SK-N-SH (cell line): Measurements from ENCODE around the gene HBG2. TPM values are rescaled to one million over a fixed set of nuclear protein-coding genes. Genes with fewer than 3 reads are reported as not detected.

Experiments used
- CTCF ChIA-PET: fragments of 300-600, 350-600 bp; formaldehyde crosslinking; extraction: SDS; loops from one replicate; lab custom pipeline; 2021; lab: Yijun Ruan, JAX
- POLR2A ChIA-PET: fragments of 350-600 bp; sonication (Branson Sonifier 250); formaldehyde crosslinking; extraction: SDS; loops from one replicate; lab custom pipeline; 2020; ENCODE audit warnings: antibody characterized with exemption, inconsistent platforms; lab: Yijun Ruan, JAX
- DNase-seq: peaks from one replicate; pipeline ENCODE4 v3.0.0; 2012
- H2AFZ ChIP-seq: fragments of 200-600 bp; sonication (generic); 2 replicates; pipeline ENCODE4 v1.8.1; 2016; ENCODE audit warnings: antibody characterized with exemption, mild to moderate bottlenecking, low read depth
- H3F3A ChIP-seq: fragments of 200-600 bp; sonication (generic); replicated peaks from 2 replicates; pipeline ENCODE3; 2016; ENCODE audit warnings: antibody characterized with exemption, mild to moderate bottlenecking; ENCODE audit not compliant: insufficient read depth
- H3K27ac ChIP-seq, 2 experiments: fragments of 200-500 bp in 1 of 2; fragments of 200-600 bp in 1 of 2; sonication (Bioruptor generic) in 1 of 2; sonication (generic), shearing (Covaris generic) in 1 of 2; 2 replicates each; pipeline versions ENCODE4 v1.5.1 to v1.6.1; 2014 to 2016; ENCODE audit warnings: low read depth in 2 of 2, inconsistent platforms in 1 of 2, low read length in 1 of 2, mild to moderate bottlenecking in 1 of 2, mixed read lengths in 1 of 2
- H3K27me3 ChIP-seq: fragments of 200-600 bp; sonication (generic), shearing (Covaris generic); 2 replicates; pipeline ENCODE4 v1.6.1; 2016; ENCODE audit warnings: mixed run types; ENCODE audit not compliant: insufficient read depth
- H3K36me3 ChIP-seq, 2 experiments: fragments of 200-500 bp in 1 of 2; fragments of 200-600 bp in 1 of 2; sonication (Bioruptor generic) in 1 of 2; sonication (generic) in 1 of 2; replicated peaks in 1 of 2; 2 replicates each; pipeline versions ENCODE3 to v1.5.1; 2014 to 2016; ENCODE audit warnings: low read length in 1 of 2, mild to moderate bottlenecking in 1 of 2; ENCODE audit not compliant: insufficient read depth in 2 of 2, control insufficient read depth in 1 of 2
- H3K4me1 ChIP-seq, 2 experiments: fragments of 200-500 bp in 1 of 2; fragments of 200-600 bp in 1 of 2; sonication (Bioruptor generic) in 1 of 2; sonication (generic), shearing (Covaris generic) in 1 of 2; 2 replicates each; pipeline versions ENCODE4 v1.5.1 to v1.6.1; 2014 to 2016; ENCODE audit warnings: low read depth in 1 of 2, low read length in 1 of 2, mixed run types in 1 of 2; ENCODE audit not compliant: insufficient read depth in 2 of 2, control insufficient read depth in 1 of 2
- H3K4me2 ChIP-seq: fragments of 200-600 bp; sonication (generic), shearing (Covaris generic); 2 replicates; pipeline ENCODE4 v1.6.1; 2017; ENCODE audit warnings: mixed run types
- H3K4me3 ChIP-seq, 2 experiments: fragments of 200-500 bp in 1 of 2; fragments of 200-600 bp in 1 of 2; sonication (Bioruptor generic) in 1 of 2; sonication (generic), shearing (Covaris generic) in 1 of 2; 2 replicates each; pipeline versions ENCODE4 v1.5.1 to v1.8.1; 2014 to 2016; ENCODE audit warnings: low read depth in 2 of 2, inconsistent platforms in 1 of 2, low read length in 1 of 2, mild to moderate bottlenecking in 1 of 2, mixed read lengths in 1 of 2, moderate library complexity in 1 of 2
- H3K79me2 ChIP-seq: fragments of 200-600 bp; sonication (generic); 2 replicates; pipeline ENCODE4 v1.8.1; 2017; ENCODE audit warnings: mild to moderate bottlenecking; ENCODE audit not compliant: insufficient read depth
- H3K9ac ChIP-seq: fragments of 200-600 bp; sonication (generic); 2 replicates; pipeline ENCODE4 v1.6.1; 2017; ENCODE audit warnings: mixed run types
- H3K9me2 ChIP-seq: fragments of 200-600 bp; sonication (generic); 2 replicates; pipeline ENCODE4 v1.6.1; 2017; ENCODE audit warnings: mixed run types
- H3K9me3 ChIP-seq: fragments of 200-600 bp; sonication (generic); 2 replicates; pipeline ENCODE4 v1.6.1; 2017; ENCODE audit warnings: mixed run types, mild to moderate bottlenecking, moderate library complexity
- H4K20me1 ChIP-seq: fragments of 200-600 bp; sonication (generic); 2 replicates; pipeline ENCODE4 v1.6.1; 2017; ENCODE audit warnings: mild to moderate bottlenecking, mixed run types; ENCODE audit not compliant: insufficient read depth
- CHD2 ChIP-seq: fragments of 150-350 bp; IDR thresholded peaks from 2 replicates; pipeline ENCODE4 v1.6.1; 2018; ENCODE audit warnings: low read length; ENCODE audit not compliant: partially characterized antibody
- FOSL2 ChIP-seq: IDR thresholded peaks from 2 replicates; pipeline ENCODE4 v1.4.0; 2012; ENCODE audit warnings: low read depth, mild to moderate bottlenecking, moderate library complexity, borderline replicate concordance
- FOXJ3 ChIP-seq: sonication (generic); formaldehyde crosslinking; IDR thresholded peaks from 2 replicates; pipeline ENCODE4 v1.5.1; 2020; ENCODE audit warnings: mild to moderate bottlenecking, missing genetic modification reagents
- GABPA ChIP-seq: IDR thresholded peaks from 2 replicates; pipeline ENCODE4 v1.4.0; 2012; ENCODE audit warnings: low read depth, mild to moderate bottlenecking
- GATA2 ChIP-seq: sonication (generic); formaldehyde crosslinking; IDR thresholded peaks from 2 replicates; pipeline ENCODE4 v1.5.0; 2020; ENCODE audit warnings: mild to moderate bottlenecking, missing genetic modification reagents
- JUND ChIP-seq: IDR thresholded peaks from 2 replicates; pipeline ENCODE4 v1.4.0; 2012
- MXI1 ChIP-seq: IDR thresholded peaks from 2 replicates; pipeline ENCODE4 v1.6.1; 2012; ENCODE audit warnings: mild to moderate bottlenecking, low read depth, low read length, improper control_type of control experiment
- NRF1 ChIP-seq: IDR thresholded peaks from 2 replicates; pipeline ENCODE4 v1.6.1; 2012; ENCODE audit warnings: low read depth, mild to moderate bottlenecking, low read length
- RCOR1 ChIP-seq: fragments of 150-350 bp; IDR thresholded peaks from 2 replicates; pipeline ENCODE4 v1.6.1; 2017; ENCODE audit warnings: antibody characterized with exemption, low read length
- SIN3A ChIP-seq: IDR thresholded peaks from 2 replicates; pipeline ENCODE4 v1.6.1; 2012; ENCODE audit warnings: low read depth, mild to moderate bottlenecking, low read length, moderate library complexity, borderline replicate concordance
- TCF12 ChIP-seq: IDR thresholded peaks from 2 replicates; pipeline ENCODE4 v1.4.0; 2012
- polyA plus RNA-seq, 3 experiments: library from polyadenylated mRNA; depleted of rRNA; stranded (reverse); fragments of >200 nt; gene quantifications; 2 replicates each; pipeline ENCODE4 v1.2.3, GENCODE V29; 2012
- TF ChIP-seq, protein P1 (sequence below): fragments of 150-350 bp; IDR thresholded peaks from 2 replicates; pipeline ENCODE4 v1.6.1; 2017; ENCODE audit warnings: antibody characterized with exemption, low read length, low read depth, borderline replicate concordance
- TF ChIP-seq, protein P2 (sequence below): IDR thresholded peaks from 2 replicates; pipeline ENCODE4 v1.4.0; 2012; ENCODE audit warnings: low read depth
- TF ChIP-seq, protein P3 (sequence below): IDR thresholded peaks from 2 replicates; pipeline ENCODE4 v1.6.1; 2012; ENCODE audit warnings: mild to moderate bottlenecking, low read depth, low read length, moderate library complexity
- TF ChIP-seq, protein P4 (sequence below): fragments of 200-600 bp; sonication (generic); IDR thresholded peaks from 2 replicates; pipeline ENCODE4 v1.6.1; 2017; ENCODE audit warnings: antibody characterized with exemption, mild to moderate bottlenecking, moderate library complexity

The HBG2 gene
- polyA plus RNA-seq, 1 of the 3 experiments (the other 2 are of a cell fraction): 0.33 TPM

GRCh38 chr11:5266609-5267008, 12.0 kb upstream of the HBG2 start:
- POLR2A ChIA-PET: no interaction called here
- H3K9ac ChIP-seq: no peak overlapping the region
- H2AFZ ChIP-seq: no peak overlapping the region
- H3K9me3 ChIP-seq: no peaks in the 10 kb centered on the region
- DNase-seq: no peak
- no peaks in the 10 kb centered on the region for H3K79me2 ChIP-seq
- H4K20me1 ChIP-seq: no peaks in the 10 kb centered on the region
- no peaks in the 10 kb centered on the region for H3K36me3 ChIP-seq
- H3K27ac ChIP-seq: no peak overlapping the region
- H3K4me1 ChIP-seq: no peaks in the 10 kb centered on the region
- no peak overlapping the region for H3K4me3 ChIP-seq
- H3K27me3 ChIP-seq: peaks cover 22% of the 10 kb centered on the region
- no peaks in the 10 kb centered on the region for H3K9me2 ChIP-seq
- TF ChIP-seq, protein P1, sequence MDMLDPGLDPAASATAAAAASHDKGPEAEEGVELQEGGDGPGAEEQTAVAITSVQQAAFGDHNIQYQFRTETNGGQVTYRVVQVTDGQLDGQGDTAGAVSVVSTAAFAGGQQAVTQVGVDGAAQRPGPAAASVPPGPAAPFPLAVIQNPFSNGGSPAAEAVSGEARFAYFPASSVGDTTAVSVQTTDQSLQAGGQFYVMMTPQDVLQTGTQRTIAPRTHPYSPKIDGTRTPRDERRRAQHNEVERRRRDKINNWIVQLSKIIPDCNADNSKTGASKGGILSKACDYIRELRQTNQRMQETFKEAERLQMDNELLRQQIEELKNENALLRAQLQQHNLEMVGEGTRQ: no peak
- TF ChIP-seq, protein P2, sequence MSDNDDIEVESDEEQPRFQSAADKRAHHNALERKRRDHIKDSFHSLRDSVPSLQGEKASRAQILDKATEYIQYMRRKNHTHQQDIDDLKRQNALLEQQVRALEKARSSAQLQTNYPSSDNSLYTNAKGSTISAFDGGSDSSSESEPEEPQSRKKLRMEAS: no peak
- TF ChIP-seq TCF12 (no peak), MXI1 (no peak), SIN3A (no peak), FOXJ3 (CRISPR knock-in tag) (no peak), CHD2 (no peak), JUND (no peak), RCOR1 (no peak), NRF1 (no peak), GATA2 (CRISPR knock-in tag) (no peak), FOSL2 (no peak), GABPA (no peak)
- TF ChIP-seq, protein P3, sequence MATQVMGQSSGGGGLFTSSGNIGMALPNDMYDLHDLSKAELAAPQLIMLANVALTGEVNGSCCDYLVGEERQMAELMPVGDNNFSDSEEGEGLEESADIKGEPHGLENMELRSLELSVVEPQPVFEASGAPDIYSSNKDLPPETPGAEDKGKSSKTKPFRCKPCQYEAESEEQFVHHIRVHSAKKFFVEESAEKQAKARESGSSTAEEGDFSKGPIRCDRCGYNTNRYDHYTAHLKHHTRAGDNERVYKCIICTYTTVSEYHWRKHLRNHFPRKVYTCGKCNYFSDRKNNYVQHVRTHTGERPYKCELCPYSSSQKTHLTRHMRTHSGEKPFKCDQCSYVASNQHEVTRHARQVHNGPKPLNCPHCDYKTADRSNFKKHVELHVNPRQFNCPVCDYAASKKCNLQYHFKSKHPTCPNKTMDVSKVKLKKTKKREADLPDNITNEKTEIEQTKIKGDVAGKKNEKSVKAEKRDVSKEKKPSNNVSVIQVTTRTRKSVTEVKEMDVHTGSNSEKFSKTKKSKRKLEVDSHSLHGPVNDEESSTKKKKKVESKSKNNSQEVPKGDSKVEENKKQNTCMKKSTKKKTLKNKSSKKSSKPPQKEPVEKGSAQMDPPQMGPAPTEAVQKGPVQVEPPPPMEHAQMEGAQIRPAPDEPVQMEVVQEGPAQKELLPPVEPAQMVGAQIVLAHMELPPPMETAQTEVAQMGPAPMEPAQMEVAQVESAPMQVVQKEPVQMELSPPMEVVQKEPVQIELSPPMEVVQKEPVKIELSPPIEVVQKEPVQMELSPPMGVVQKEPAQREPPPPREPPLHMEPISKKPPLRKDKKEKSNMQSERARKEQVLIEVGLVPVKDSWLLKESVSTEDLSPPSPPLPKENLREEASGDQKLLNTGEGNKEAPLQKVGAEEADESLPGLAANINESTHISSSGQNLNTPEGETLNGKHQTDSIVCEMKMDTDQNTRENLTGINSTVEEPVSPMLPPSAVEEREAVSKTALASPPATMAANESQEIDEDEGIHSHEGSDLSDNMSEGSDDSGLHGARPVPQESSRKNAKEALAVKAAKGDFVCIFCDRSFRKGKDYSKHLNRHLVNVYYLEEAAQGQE: no peak
- TF ChIP-seq, protein P4, sequence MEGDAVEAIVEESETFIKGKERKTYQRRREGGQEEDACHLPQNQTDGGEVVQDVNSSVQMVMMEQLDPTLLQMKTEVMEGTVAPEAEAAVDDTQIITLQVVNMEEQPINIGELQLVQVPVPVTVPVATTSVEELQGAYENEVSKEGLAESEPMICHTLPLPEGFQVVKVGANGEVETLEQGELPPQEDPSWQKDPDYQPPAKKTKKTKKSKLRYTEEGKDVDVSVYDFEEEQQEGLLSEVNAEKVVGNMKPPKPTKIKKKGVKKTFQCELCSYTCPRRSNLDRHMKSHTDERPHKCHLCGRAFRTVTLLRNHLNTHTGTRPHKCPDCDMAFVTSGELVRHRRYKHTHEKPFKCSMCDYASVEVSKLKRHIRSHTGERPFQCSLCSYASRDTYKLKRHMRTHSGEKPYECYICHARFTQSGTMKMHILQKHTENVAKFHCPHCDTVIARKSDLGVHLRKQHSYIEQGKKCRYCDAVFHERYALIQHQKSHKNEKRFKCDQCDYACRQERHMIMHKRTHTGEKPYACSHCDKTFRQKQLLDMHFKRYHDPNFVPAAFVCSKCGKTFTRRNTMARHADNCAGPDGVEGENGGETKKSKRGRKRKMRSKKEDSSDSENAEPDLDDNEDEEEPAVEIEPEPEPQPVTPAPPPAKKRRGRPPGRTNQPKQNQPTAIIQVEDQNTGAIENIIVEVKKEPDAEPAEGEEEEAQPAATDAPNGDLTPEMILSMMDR: no peak
- H3F3A ChIP-seq: no peaks in the 10 kb centered on the region
- CTCF ChIA-PET: no interaction called here
- no peak overlapping the region for H3K4me2 ChIP-seq
